Measurements from ENCODE around the gene DIS3L2.

- no peak for TF ChIP-seq POLR2AphosphoS5 (IDR thresholded peaks at IDR 0.05; ENCODE audit: borderline replicate concordance, low read depth, low read length)
- TF ChIP-seq EZH2 (IDR thresholded peaks at IDR 0.05): no peak
- TF ChIP-seq FOXP2 (optimal IDR thresholded peaks at IDR 0.05; ENCODE audit: control extremely low read depth, extremely low read length, insufficient read depth): no peak
Observed at GRCh38 chr2:232295971-232296370, 334.5 kb downstream of the DIS3L2 start.
